A549 (cell line): ENCODE data around the gene MCM3. TPM values are rescaled to one million over a fixed set of nuclear protein-coding genes. Genes with fewer than 3 reads are reported as not detected.

Experiments
- ATAC-seq, 2 experiments: fragments of 200-7000 bp in 1 of 2; fragments of >200 bp in 1 of 2; cut with Nextera tagmentation in 1 of 2; cut with Tn5 transposase in 1 of 2; 3 replicates each; pipeline versions ENCODE4 v1.8.0 to v1.9.1; 2018 to 2020; ENCODE audit warnings: mild to moderate bottlenecking in 1 of 2, moderate library complexity in 1 of 2
- CTCF ChIA-PET: fragments of 300-600 bp; sonication (Branson Sonifier 250); formaldehyde crosslinking; extraction: SDS; loops from one replicate; lab custom pipeline; 2021; ENCODE audit warnings: antibody characterized with exemption, inconsistent platforms; lab: Yijun Ruan, JAX
- POLR2A ChIA-PET: fragments of 350-600 bp; formaldehyde crosslinking; extraction: SDS; loops from one replicate; lab custom pipeline; 2021; ENCODE audit warnings: antibody characterized with exemption, inconsistent platforms; lab: Yijun Ruan, JAX
- DNase-seq, 2 experiments: peaks; one replicate each; pipeline versions ENCODE4 v3.0.0 to v3.0.0-alpha.2; 2011 to 2016; ENCODE audit warnings: low read depth in 1 of 2, low spot score in 1 of 2
- FAIRE-seq: peaks from 2 replicates; lab custom pipeline; 2011; peaks lifted over from hg19 to GRCh38; lab: Jason Lieb, UNC
- H3K27ac ChIP-seq, 2 experiments: fragments of >200 bp; sonication (Bioruptor Twin); formaldehyde crosslinking; 3 replicates each; pipeline ENCODE4 v1.5.1; 2016 to 2017
- H3K4me1 ChIP-seq: fragments of >200 bp; sonication (Bioruptor Twin); formaldehyde crosslinking; 3 replicates; pipeline ENCODE4 v1.6.1; 2016
- H3K4me2 ChIP-seq: fragments of >200 bp; sonication (Bioruptor Twin); formaldehyde crosslinking; 3 replicates; pipeline ENCODE4 v1.6.1; 2016
- H3K4me3 ChIP-seq: fragments of >200 bp; sonication (Bioruptor Twin); formaldehyde crosslinking; 3 replicates; pipeline ENCODE4 v1.5.1; 2016
- H3K9me3 ChIP-seq: fragments of >200 bp; sonication (Bioruptor Twin); formaldehyde crosslinking; 3 replicates; pipeline ENCODE4 v1.6.1; 2016
- BHLHE40 ChIP-seq: IDR thresholded peaks from 2 replicates; pipeline ENCODE4 v1.6.1; 2012; ENCODE audit warnings: low read depth, low read length, inconsistent platforms
- EHF ChIP-seq: fragments of 250-450 bp; sonication (Bioruptor Pico); IDR thresholded peaks from 2 replicates; pipeline ENCODE4 v1.5.0; 2020; ENCODE audit warnings: mild to moderate bottlenecking
- FOSL2 ChIP-seq, 2 experiments: fragments of 450-650 bp in 1 of 2; fragments of >200 bp in 1 of 2; sonication (Bioruptor Twin) in 1 of 2; formaldehyde crosslinking; IDR thresholded peaks; 2 replicates each; pipeline versions ENCODE4 v1.5.0 to v1.6.1; 2016 to 2020; ENCODE audit warnings: mild to moderate bottlenecking in 1 of 2, moderate library complexity in 1 of 2
- HDAC2 ChIP-seq: fragments of 200-600 bp; sonication (generic); IDR thresholded peaks from 2 replicates; pipeline ENCODE4 v1.6.1; 2016
- HEYL ChIP-seq: fragments of 250-450 bp; sonication (Bioruptor Pico); IDR thresholded peaks from 2 replicates; pipeline ENCODE4 v1.8.0; 2021; ENCODE audit warnings: mild to moderate bottlenecking, moderate library complexity
- HOXA7 ChIP-seq: fragments of 250-450 bp; sonication (Bioruptor Pico); IDR thresholded peaks from 2 replicates; pipeline ENCODE4 v1.5.0; 2020; ENCODE audit warnings: mild to moderate bottlenecking, moderate library complexity
- HOXB5 ChIP-seq: fragments of 250-450 bp; sonication (Bioruptor Pico); IDR thresholded peaks from 2 replicates; pipeline ENCODE4 v1.5.0; 2020; ENCODE audit warnings: mild to moderate bottlenecking, moderate library complexity
- JUNB ChIP-seq: fragments of >200 bp; sonication (Bioruptor Twin); formaldehyde crosslinking; IDR thresholded peaks from 2 replicates; pipeline ENCODE4 v1.6.1; 2016
- MAZ ChIP-seq: fragments of 150-350 bp; IDR thresholded peaks from 2 replicates; pipeline ENCODE4 v1.6.1; 2014; ENCODE audit warnings: antibody characterized with exemption, low read depth, low read length, borderline replicate concordance
- MYC ChIP-seq: IDR thresholded peaks from 2 replicates; pipeline ENCODE4 v1.6.1; 2012; ENCODE audit warnings: mild to moderate bottlenecking, inconsistent platforms, low read length, improper control_type of control experiment, borderline replicate concordance
- NFE2L2 ChIP-seq: fragments of 150-350 bp; conservative IDR thresholded peaks from 2 replicates; pipeline ENCODE4 v1.6.1; 2014; ENCODE audit warnings: low read length
- NPAS2 ChIP-seq: fragments of 250-450 bp; sonication (Bioruptor Pico); IDR thresholded peaks from 2 replicates; pipeline ENCODE4 v1.8.0; 2022; ENCODE audit warnings: mild to moderate bottlenecking, moderate library complexity, borderline replicate concordance
- RAD21 ChIP-seq, 2 experiments: fragments of >200 bp in 1 of 2; sonication (Bioruptor Twin) in 1 of 2; formaldehyde crosslinking in 1 of 2; IDR thresholded peaks in 1 of 2; conservative IDR thresholded peaks in 1 of 2; 2 replicates in 1 of 2; 3 replicates in 1 of 2; pipeline ENCODE4 v1.6.1; 2012 to 2018; ENCODE audit warnings: inconsistent platforms in 1 of 2
- SREBF2 ChIP-seq: fragments of 450-650 bp; IDR thresholded peaks from 2 replicates; pipeline ENCODE4 v1.6.1; 2014; ENCODE audit warnings: mild to moderate bottlenecking, moderate library complexity
- TFCP2L1 ChIP-seq: fragments of 250-450 bp; sonication (Bioruptor Pico); IDR thresholded peaks from 2 replicates; pipeline ENCODE4 v1.5.0; 2021; ENCODE audit warnings: mild to moderate bottlenecking
- TP53 ChIP-seq: fragments of 250-450 bp; sonication (Bioruptor Pico); IDR thresholded peaks from 2 replicates; pipeline ENCODE4 v1.5.0; 2021; ENCODE audit warnings: mild to moderate bottlenecking, moderate library complexity
- ZFP36 ChIP-seq: fragments of 450-650 bp; IDR thresholded peaks from 2 replicates; pipeline ENCODE4 v1.6.1; 2014; ENCODE audit warnings: borderline replicate concordance; ENCODE audit not compliant: partially characterized antibody
- ZNF302 ChIP-seq: fragments of 250-450 bp; sonication (Bioruptor Pico); IDR thresholded peaks from 2 replicates; pipeline ENCODE4 v1.9.0; 2021; ENCODE audit warnings: inconsistent platforms, mild to moderate bottlenecking, moderate library complexity
- ZSCAN20 ChIP-seq: fragments of 250-450 bp; sonication (Bioruptor Pico); IDR thresholded peaks from 2 replicates; pipeline ENCODE4 v1.8.0; 2022; ENCODE audit warnings: mild to moderate bottlenecking, moderate library complexity
- WGBS: methylation state at CpG from one replicate; pipeline ENCODE4 v1.1.6; 2017; ENCODE audit errors: missing lambda C conversion rate; 5-methylcytosine and 5-hydroxymethylcytosine counted together
- polyA plus RNA-seq, 4 experiments: library from polyadenylated mRNA; depleted of rRNA in 3 of 4; stranded (reverse); fragments of >200 nt; fragmentation: RNase III in 1 of 4; extraction: RNeasy Plus Mini Kit Qiagen cat#74134 plus additional on column Dnase treatment in 1 of 4; gene quantifications; 2 replicates in 3 of 4; 3 replicates in 1 of 4; pipeline ENCODE4 v1.2.3, GENCODE V29; 2011 to 2017
- TF ChIP-seq, protein P1 (sequence below): IDR thresholded peaks from 2 replicates; pipeline ENCODE4 v1.6.1; 2012; ENCODE audit warnings: low read depth, borderline replicate concordance
- TF ChIP-seq, protein P2 (sequence below): fragments of 250-450 bp; sonication (Bioruptor Pico); IDR thresholded peaks from 2 replicates; pipeline ENCODE4 v1.5.0; 2021; ENCODE audit warnings: mild to moderate bottlenecking, moderate library complexity, borderline replicate concordance
- TF ChIP-seq, protein P3 (sequence below): fragments of >200 bp; sonication (Bioruptor Twin); formaldehyde crosslinking; IDR thresholded peaks from 3 replicates; pipeline ENCODE4 v1.5.1; 2016
- TF ChIP-seq, protein P4 (sequence below): fragments of 250-450 bp; sonication (Bioruptor Pico); IDR thresholded peaks from 2 replicates; pipeline ENCODE4 v1.5.0; 2020; ENCODE audit warnings: low read depth, mild to moderate bottlenecking, moderate library complexity
- TF ChIP-seq, protein P5 (sequence below): fragments of 200-600 bp; sonication (generic); IDR thresholded peaks from 2 replicates; pipeline ENCODE4 v1.6.1; 2016; ENCODE audit warnings: antibody characterized with exemption, mild to moderate bottlenecking, moderate library complexity

Gene MCM3
- polyA plus RNA-seq, 2 of the 4 experiments (the other 2 are of a cell fraction), result 101 to 111 TPM

DNA sequence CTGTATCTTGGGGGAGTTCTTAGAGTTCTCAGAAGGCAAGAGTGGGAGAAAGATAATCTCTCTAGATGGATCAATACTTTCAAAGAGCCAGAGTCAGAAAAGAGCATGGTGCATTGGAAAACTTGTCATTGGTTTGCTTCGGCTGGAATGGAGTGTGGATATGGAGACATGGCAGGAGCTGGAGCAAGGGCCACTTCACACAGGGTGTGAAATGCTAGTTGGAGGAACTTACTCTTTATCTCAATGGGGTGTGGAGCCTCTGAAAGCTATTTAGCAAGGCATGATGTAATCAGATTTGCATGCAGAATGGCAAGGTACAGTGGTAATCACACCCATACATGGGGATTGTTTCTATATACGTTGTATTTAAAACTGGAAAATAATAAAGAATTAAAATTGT is 45.9 kb upstream of the MCM3 start (continued):
- TF ChIP-seq, protein P1, sequence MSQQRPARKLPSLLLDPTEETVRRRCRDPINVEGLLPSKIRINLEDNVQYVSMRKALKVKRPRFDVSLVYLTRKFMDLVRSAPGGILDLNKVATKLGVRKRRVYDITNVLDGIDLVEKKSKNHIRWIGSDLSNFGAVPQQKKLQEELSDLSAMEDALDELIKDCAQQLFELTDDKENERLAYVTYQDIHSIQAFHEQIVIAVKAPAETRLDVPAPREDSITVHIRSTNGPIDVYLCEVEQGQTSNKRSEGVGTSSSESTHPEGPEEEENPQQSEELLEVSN, result no peak
- TF ChIP-seq ZNF302 (CRISPR knock-in tag), result no peak
- TF ChIP-seq, protein P2, sequence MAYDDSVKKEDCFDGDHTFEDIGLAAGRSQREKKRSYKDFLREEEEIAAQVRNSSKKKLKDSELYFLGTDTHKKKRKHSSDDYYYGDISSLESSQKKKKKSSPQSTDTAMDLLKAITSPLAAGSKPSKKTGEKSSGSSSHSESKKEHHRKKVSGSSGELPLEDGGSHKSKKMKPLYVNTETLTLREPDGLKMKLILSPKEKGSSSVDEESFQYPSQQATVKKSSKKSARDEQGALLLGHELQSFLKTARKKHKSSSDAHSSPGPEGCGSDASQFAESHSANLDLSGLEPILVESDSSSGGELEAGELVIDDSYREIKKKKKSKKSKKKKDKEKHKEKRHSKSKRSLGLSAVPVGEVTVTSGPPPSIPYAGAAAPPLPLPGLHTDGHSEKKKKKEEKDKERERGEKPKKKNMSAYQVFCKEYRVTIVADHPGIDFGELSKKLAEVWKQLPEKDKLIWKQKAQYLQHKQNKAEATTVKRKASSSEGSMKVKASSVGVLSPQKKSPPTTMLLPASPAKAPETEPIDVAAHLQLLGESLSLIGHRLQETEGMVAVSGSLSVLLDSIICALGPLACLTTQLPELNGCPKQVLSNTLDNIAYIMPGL, result no peak
- TF ChIP-seq JUNB, result no peak
- TF ChIP-seq FOSL2 (IDR thresholded peaks at IDR 0.05), result no peak
- TF ChIP-seq FOSL2 (CRISPR knock-in tag; IDR thresholded peaks at IDR 0.05), result no peak
- TF ChIP-seq ZSCAN20, result no peak
- no peak for TF ChIP-seq MYC
- no peak for TF ChIP-seq EHF
- TF ChIP-seq HEYL (CRISPR knock-in tag), result no peak
- TF ChIP-seq, all 56 proteins: peak for 0

DNA sequence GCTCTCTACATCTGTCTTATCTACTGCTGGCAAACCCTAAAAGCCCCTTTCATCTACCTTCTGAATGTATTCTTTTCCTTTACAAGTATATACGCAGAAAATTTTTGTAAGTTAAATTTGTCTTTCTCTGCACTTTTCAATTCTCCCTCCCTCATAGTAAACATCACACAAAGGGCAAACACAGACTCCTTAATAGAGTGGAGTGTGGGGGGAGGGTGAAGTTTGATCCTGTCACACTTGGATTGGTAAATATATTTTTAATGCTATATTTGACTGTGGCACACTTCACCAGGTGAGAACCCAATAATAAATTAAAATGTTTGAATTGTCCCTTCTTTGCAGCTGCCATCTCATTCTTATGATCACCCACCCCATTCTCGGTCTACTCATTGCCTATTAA is 44.2 kb upstream of the MCM3 start:
- Histone ChIP-seq H3K27ac (no peak overlapping the region), H3K9me3 (no peaks in the 10 kb centered on the region), H3K4me1 (0 out of 3 replicates have a peak, but pooled peaks cover 9% of the 10 kb centered on the region), H3K4me3 (no peak overlapping the region), H3K4me2 (no peak overlapping the region)
- WGBS, result 65% methylated on average over 2 of the region's 2 CpGs
- FAIRE-seq (no peak), DNase-seq (no peak), ATAC-seq (no peak)
- TF ChIP-seq TP53 (CRISPR knock-in tag) (no peak), TFCP2L1 (CRISPR knock-in tag) (no peak), RAD21 (conservative IDR thresholded peaks at IDR 0.05 in 1 of 2, IDR thresholded peaks at IDR 0.05 in 1 of 2) (no peak), HOXA7 (CRISPR knock-in tag) (no peak), MAZ (no peak), SREBF2 (no peak), HDAC2 (no peak), BHLHE40 (no peak), NPAS2 (CRISPR knock-in tag) (no peak), ZFP36 (no peak), NFE2L2 (no peak), HEYL (CRISPR knock-in tag) (no peak), ZSCAN20 (no peak), ZNF302 (CRISPR knock-in tag) (no peak), HOXB5 (no peak)
- TF ChIP-seq, protein P3, sequence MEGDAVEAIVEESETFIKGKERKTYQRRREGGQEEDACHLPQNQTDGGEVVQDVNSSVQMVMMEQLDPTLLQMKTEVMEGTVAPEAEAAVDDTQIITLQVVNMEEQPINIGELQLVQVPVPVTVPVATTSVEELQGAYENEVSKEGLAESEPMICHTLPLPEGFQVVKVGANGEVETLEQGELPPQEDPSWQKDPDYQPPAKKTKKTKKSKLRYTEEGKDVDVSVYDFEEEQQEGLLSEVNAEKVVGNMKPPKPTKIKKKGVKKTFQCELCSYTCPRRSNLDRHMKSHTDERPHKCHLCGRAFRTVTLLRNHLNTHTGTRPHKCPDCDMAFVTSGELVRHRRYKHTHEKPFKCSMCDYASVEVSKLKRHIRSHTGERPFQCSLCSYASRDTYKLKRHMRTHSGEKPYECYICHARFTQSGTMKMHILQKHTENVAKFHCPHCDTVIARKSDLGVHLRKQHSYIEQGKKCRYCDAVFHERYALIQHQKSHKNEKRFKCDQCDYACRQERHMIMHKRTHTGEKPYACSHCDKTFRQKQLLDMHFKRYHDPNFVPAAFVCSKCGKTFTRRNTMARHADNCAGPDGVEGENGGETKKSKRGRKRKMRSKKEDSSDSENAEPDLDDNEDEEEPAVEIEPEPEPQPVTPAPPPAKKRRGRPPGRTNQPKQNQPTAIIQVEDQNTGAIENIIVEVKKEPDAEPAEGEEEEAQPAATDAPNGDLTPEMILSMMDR, result no peak
- TF ChIP-seq, protein P4, sequence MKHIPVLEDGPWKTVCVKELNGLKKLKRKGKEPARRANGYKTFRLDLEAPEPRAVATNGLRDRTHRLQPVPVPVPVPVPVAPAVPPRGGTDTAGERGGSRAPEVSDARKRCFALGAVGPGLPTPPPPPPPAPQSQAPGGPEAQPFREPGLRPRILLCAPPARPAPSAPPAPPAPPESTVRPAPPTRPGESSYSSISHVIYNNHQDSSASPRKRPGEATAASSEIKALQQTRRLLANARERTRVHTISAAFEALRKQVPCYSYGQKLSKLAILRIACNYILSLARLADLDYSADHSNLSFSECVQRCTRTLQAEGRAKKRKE (CRISPR knock-in tag), result no peak
- TF ChIP-seq, protein P5, sequence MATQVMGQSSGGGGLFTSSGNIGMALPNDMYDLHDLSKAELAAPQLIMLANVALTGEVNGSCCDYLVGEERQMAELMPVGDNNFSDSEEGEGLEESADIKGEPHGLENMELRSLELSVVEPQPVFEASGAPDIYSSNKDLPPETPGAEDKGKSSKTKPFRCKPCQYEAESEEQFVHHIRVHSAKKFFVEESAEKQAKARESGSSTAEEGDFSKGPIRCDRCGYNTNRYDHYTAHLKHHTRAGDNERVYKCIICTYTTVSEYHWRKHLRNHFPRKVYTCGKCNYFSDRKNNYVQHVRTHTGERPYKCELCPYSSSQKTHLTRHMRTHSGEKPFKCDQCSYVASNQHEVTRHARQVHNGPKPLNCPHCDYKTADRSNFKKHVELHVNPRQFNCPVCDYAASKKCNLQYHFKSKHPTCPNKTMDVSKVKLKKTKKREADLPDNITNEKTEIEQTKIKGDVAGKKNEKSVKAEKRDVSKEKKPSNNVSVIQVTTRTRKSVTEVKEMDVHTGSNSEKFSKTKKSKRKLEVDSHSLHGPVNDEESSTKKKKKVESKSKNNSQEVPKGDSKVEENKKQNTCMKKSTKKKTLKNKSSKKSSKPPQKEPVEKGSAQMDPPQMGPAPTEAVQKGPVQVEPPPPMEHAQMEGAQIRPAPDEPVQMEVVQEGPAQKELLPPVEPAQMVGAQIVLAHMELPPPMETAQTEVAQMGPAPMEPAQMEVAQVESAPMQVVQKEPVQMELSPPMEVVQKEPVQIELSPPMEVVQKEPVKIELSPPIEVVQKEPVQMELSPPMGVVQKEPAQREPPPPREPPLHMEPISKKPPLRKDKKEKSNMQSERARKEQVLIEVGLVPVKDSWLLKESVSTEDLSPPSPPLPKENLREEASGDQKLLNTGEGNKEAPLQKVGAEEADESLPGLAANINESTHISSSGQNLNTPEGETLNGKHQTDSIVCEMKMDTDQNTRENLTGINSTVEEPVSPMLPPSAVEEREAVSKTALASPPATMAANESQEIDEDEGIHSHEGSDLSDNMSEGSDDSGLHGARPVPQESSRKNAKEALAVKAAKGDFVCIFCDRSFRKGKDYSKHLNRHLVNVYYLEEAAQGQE, result no peak
- POLR2A ChIA-PET, result no interaction called here
- CTCF ChIA-PET, result interaction anchor here (0.6 kb wide), 1 partner anchor 23 kb away, joined by 3 read pairs; no protein-coding TSS in a partner anchor
